ENCODE measurements around the gene CAD. TPM values are rescaled to one million over a fixed set of nuclear protein-coding genes. Genes with fewer than 3 reads are reported as not detected.

The CAD gene
- total and polyA plus RNA-seq, 9 of the 15 experiments (the other 6 are each of a cell fraction or from before 2014, with no cell fraction given) = 7.5 to 126 (median 33.7) TPM

- no peak for TF ChIP-seq E2F8 (IDR thresholded peaks at IDR 0.05; ENCODE audit: low read depth, partially characterized antibody)
- no peak for TF ChIP-seq ETS2 (tag; IDR thresholded peaks at IDR 0.05; ENCODE audit: borderline replicate concordance, poor library complexity, severe bottlenecking)
- no peak for TF ChIP-seq MTA1 (IDR thresholded peaks at IDR 0.05; ENCODE audit: borderline replicate concordance)
- no peak for TF ChIP-seq GTF2E2 (tag; IDR thresholded peaks at IDR 0.05)
Measured at GRCh38 chr2:27281442-27281841, 64.3 kb downstream of the CAD start (continued).

- no peak for TF ChIP-seq ZNF121 (CRISPR knock-in tag; conservative IDR thresholded peaks at IDR 0.05)
- TF ChIP-seq RNF2 (IDR thresholded peaks at IDR 0.05) = no peak
- TF ChIP-seq TEAD2 (tag; IDR thresholded peaks at IDR 0.05) = no peak
- TF ChIP-seq PHB2 (IDR thresholded peaks at IDR 0.05; ENCODE audit: low read depth) = no peak
- Histone ChIP-seq H3K4me3 (no peak within 1 kb of the TSS), H3K4me2 (ENCODE audit: insufficient read depth, low read length) (no peak within 1 kb of the TSS), H3K27ac (ENCODE audit: extremely low read depth, low read depth, low read length) (no peak within 1 kb of the TSS), H3K9me1 (ENCODE audit: control insufficient read depth, insufficient read depth, low read length) (no peaks in the 10 kb centered on the region), H3K9ac (ENCODE audit: insufficient read depth in 1 of 2, low read depth in 2 of 2, low read length in 2 of 2) (peak within 1 kb of the TSS in 1 of 2 experiments; percentile 41; a peak in 1 of 4 replicates), H3K4me1 (replicated peaks in 1 of 2; ENCODE audit: control insufficient read depth in 2 of 2, insufficient read depth in 2 of 2, low read length in 2 of 2) (peaks cover 6 to 17% of the 10 kb centered on the region in 2 experiments), H4K20me1 (replicated peaks; ENCODE audit: control insufficient read depth, insufficient read depth, low read length) (no peaks in the 10 kb centered on the region), H3K79me2 (ENCODE audit: control insufficient read depth, insufficient read depth, low read length) (no peaks in the 10 kb centered on the region), H3K36me3 (ENCODE audit: control insufficient read depth, insufficient read depth, low read length) (no peaks in the 10 kb centered on the region), H3K9me3 (replicated peaks; ENCODE audit: control insufficient read depth, insufficient read depth, low read depth, low read length) (no peaks in the 10 kb centered on the region), H2AFZ (ENCODE audit: low read depth, low read length) (peak within 1 kb of the TSS; percentile 62), H3K27me3 (ENCODE audit: control insufficient read depth in 2 of 2, insufficient read depth in 2 of 2, low read length in 2 of 2) (peaks cover 0 to 4% of the 10 kb centered on the region in 2 experiments; a peak in 1 of 5 replicates)
- in situ Hi-C loops (cut with MboI) (loop anchor here (5.0 kb wide), 1 partner anchor 185 kb away; no protein-coding TSS in a partner anchor), intact Hi-C loops (cut with micrococcal nuclease) (loop anchor here (10.0 kb wide), 1 partner anchor 437 kb away; the partner anchor contains the start of gene DPYSL5)
- ChIA-PET CTCF (ENCODE audit: low intra/inter-chr PET ratio) (no interaction called here), POLR2A (interaction anchor here (0.6 to 1.4 kb wide), 11 partner anchors 11 to 332 kb away, joined by 3 to 8 read pairs (median 3); no protein-coding TSS in a partner anchor)
- no peak for DNase-seq (ENCODE audit: extremely low read depth in 1 of 4, low spot score in 3 of 4)
- no TSS peak for BruUV-seq (replicated peaks)
- peak; percentile 37; the same call in 1 of the 3 replicates for ATAC-seq
- WGBS (ENCODE audit: insufficient coverage, low coverage, missing lambda C conversion rate) = 43% methylated on average over 4 of the region's 5 CpGs
- FAIRE-seq = peak; percentile 19
Measured at GRCh38 chr2:27281855-27282559, 64.8 kb downstream of the CAD start, which contains the start of gene TRIM54. Gene TRIM54, plus strand, starts transcription at chr2:27282429. Its CDS starts 303 bp downstream, at chr2:27282732.
